ENCODE results near the gene GREM1.

GREM1 gene

DNA sequence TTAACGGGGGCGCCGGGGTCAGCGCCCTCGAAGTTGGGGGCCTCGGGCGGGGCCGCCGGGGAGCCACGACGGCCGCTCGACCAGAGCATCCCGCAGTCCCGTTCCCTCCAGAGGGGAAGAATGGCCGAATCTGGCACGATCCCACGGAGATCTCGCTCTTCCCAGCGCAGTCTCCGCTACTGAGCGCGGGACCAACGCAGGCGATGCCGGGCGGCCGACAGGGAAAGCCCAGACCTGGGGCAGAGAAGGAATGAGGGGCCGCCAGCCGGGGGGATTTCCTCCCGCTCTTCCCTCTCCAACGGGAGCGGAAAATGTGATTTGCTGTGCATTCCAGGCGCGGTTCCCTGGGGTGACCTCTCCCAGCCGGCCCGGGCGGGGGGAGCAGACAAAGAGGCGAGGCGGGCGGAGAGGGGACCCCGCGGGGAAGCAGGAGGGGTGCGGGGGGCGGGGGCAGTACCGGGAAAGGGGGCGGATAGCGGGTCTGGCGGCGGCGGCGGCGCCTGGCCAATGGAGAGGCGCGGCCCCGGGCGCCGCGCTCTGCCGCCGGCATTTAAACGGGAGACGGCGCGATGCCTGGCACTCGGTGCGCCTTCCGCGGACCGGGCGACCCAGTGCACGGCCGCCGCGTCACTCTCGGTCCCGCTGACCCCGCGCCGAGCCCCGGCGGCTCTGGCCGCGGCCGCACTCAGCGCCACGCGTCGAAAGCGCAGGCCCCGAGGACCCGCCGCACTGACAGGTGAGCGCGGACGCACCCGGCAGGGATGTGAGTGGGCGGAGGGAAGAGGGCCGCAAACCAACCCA lies at the start of gene GREM1:
TSS of gene GREM1 (plus strand) at position 579 of the 801 bp plus-strand sequence. CDS start 12,687 bp downstream, outside the sequence.
- no peaks in the 10 kb centered on the region for H4K20me1 ChIP-seq (ENCODE audit: insufficient read depth, low read length)
- H3K9me3 ChIP-seq (ENCODE audit: insufficient read depth, low read length, severe bottlenecking), result no peaks in the 10 kb centered on the region
- H3K4me1 ChIP-seq (ENCODE audit: insufficient read depth, low read length), result no peaks in the 10 kb centered on the region
- no peak within 1 kb of the TSS for H2AFZ ChIP-seq (ENCODE audit: low read depth, low read length)
- no peaks in the 10 kb centered on the region for H3K27me3 ChIP-seq (ENCODE audit: insufficient read depth, low read length, poor library complexity)
- H3K4me2 ChIP-seq (ENCODE audit: insufficient read depth, low read length), result no peak within 1 kb of the TSS
- no peak within 1 kb of the TSS for H3K9ac ChIP-seq (ENCODE audit: low read depth, low read length)
- TF ChIP-seq, protein P1, sequence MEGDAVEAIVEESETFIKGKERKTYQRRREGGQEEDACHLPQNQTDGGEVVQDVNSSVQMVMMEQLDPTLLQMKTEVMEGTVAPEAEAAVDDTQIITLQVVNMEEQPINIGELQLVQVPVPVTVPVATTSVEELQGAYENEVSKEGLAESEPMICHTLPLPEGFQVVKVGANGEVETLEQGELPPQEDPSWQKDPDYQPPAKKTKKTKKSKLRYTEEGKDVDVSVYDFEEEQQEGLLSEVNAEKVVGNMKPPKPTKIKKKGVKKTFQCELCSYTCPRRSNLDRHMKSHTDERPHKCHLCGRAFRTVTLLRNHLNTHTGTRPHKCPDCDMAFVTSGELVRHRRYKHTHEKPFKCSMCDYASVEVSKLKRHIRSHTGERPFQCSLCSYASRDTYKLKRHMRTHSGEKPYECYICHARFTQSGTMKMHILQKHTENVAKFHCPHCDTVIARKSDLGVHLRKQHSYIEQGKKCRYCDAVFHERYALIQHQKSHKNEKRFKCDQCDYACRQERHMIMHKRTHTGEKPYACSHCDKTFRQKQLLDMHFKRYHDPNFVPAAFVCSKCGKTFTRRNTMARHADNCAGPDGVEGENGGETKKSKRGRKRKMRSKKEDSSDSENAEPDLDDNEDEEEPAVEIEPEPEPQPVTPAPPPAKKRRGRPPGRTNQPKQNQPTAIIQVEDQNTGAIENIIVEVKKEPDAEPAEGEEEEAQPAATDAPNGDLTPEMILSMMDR (IDR thresholded peaks at IDR 0.05; ENCODE audit: borderline replicate concordance, extremely low read depth, low read length, poor library complexity, severe bottlenecking), result no peak
- TF ChIP-seq EZH2 (IDR thresholded peaks at IDR 0.05; ENCODE audit: borderline replicate concordance, low read depth, low read length, severe bottlenecking), result no peak
- H3K27ac ChIP-seq (ENCODE audit: low read length), result no peak within 1 kb of the TSS
- ATAC-seq (ENCODE audit: insufficient read depth, low read depth) (no peak), DNase-seq (no peak)
- H3K79me2 ChIP-seq (ENCODE audit: insufficient read depth, low read length), result no peaks in the 10 kb centered on the region
- H3K36me3 ChIP-seq (ENCODE audit: insufficient read depth, low read length), result no peaks in the 10 kb centered on the region
- H3K4me3 ChIP-seq (ENCODE audit: low read depth in 1 of 2, low read length in 2 of 2), result no peak within 1 kb of the TSS

DNA sequence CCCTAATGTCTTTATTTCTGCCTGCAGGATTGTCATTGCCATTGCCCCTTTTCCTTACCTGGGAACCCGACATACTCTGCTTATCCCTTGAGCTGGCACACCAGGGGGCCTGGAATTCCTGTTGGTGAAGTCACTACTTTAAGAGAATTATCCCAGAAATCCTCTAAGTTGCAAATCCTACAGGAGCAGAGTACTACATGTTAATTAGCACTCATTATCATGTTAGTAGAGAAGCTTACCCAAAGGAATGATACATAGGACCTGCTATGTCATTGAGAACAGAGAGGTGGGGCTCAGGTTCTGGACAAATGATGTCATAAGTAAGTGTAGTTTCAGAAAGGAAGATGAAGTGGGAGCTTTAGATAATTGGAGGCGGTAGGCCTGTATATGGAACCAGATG lies 48.9 kb upstream of the GREM1 start:
- no peak overlapping the region for H3K9ac ChIP-seq (ENCODE audit: low read depth, low read length)
- no peak overlapping the region for H3K4me3 ChIP-seq (ENCODE audit: low read depth in 1 of 2, low read length in 2 of 2)
- no peaks in the 10 kb centered on the region for H3K9me3 ChIP-seq (ENCODE audit: insufficient read depth, low read length, severe bottlenecking)
- no peak for ATAC-seq (ENCODE audit: insufficient read depth, low read depth)
- H3K27ac ChIP-seq (ENCODE audit: low read length), result no peak overlapping the region
- no peaks in the 10 kb centered on the region for H3K27me3 ChIP-seq (ENCODE audit: insufficient read depth, low read length, poor library complexity)
- H3K79me2 ChIP-seq (ENCODE audit: insufficient read depth, low read length), result no peaks in the 10 kb centered on the region
- H3K4me2 ChIP-seq (ENCODE audit: insufficient read depth, low read length), result no peak overlapping the region
- H3K4me1 ChIP-seq (ENCODE audit: insufficient read depth, low read length), result no peaks in the 10 kb centered on the region
- DNase-seq, result no peak
- H4K20me1 ChIP-seq (ENCODE audit: insufficient read depth, low read length), result no peaks in the 10 kb centered on the region
- no peaks in the 10 kb centered on the region for H3K36me3 ChIP-seq (ENCODE audit: insufficient read depth, low read length)
- no peak for TF ChIP-seq EZH2 (IDR thresholded peaks at IDR 0.05; ENCODE audit: borderline replicate concordance, low read depth, low read length, severe bottlenecking)
- TF ChIP-seq, protein P1 (IDR thresholded peaks at IDR 0.05; ENCODE audit: borderline replicate concordance, extremely low read depth, low read length, poor library complexity, severe bottlenecking), result no peak
- no peak overlapping the region for H2AFZ ChIP-seq (ENCODE audit: low read depth, low read length)

DNA sequence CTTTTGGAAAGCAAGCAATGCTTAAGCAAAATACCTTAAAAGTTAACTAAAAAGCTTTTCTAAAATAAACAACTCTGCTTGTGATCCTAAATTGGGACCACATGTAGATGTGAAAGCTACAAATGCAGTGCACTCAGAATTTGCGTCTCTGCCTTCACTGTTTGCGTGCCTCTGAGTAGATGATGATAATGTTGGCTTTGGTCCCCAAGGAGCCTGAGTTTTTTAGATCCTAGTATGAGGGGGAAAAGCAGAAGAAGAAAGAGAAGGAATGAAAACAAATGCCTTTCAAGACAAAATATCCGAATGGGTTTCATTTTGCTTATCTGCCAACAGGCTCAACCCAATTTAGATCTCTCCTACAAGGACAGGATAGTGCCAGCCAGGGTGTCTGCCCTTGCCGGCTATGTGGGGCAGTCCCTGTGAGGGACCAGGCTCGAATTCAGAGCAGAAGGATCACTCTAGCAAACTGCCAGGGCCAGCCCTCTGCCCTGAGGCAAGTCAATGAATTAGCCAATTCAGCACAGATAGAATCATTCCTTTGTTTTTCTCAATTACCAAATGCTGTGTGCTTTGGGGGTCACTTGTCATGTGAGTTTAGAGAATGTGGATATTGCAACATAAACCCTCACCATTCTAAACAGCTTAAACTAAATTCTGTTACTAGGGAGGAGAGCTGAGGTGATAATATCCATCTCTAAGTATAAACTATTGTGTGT lies 47.8 kb upstream of the GREM1 start:
- Histone ChIP-seq H3K27me3 (ENCODE audit: insufficient read depth, low read length, poor library complexity) (no peaks in the 10 kb centered on the region), H3K9me3 (ENCODE audit: insufficient read depth, low read length, severe bottlenecking) (no peaks in the 10 kb centered on the region), H3K79me2 (ENCODE audit: insufficient read depth, low read length) (no peaks in the 10 kb centered on the region), H3K36me3 (ENCODE audit: insufficient read depth, low read length) (no peaks in the 10 kb centered on the region), H2AFZ (ENCODE audit: low read depth, low read length) (no peak overlapping the region), H3K27ac (ENCODE audit: low read length) (no peak overlapping the region), H3K4me1 (ENCODE audit: insufficient read depth, low read length) (no peaks in the 10 kb centered on the region), H4K20me1 (ENCODE audit: insufficient read depth, low read length) (no peaks in the 10 kb centered on the region), H3K4me3 (ENCODE audit: low read depth in 1 of 2, low read length in 2 of 2) (no peak overlapping the region), H3K4me2 (ENCODE audit: insufficient read depth, low read length) (no peak overlapping the region), H3K9ac (ENCODE audit: low read depth, low read length) (no peak overlapping the region)
- DNase-seq, result no peak
- TF ChIP-seq, protein P1 (IDR thresholded peaks at IDR 0.05; ENCODE audit: borderline replicate concordance, extremely low read depth, low read length, poor library complexity, severe bottlenecking), result no peak
- TF ChIP-seq EZH2 (IDR thresholded peaks at IDR 0.05; ENCODE audit: borderline replicate concordance, low read depth, low read length, severe bottlenecking), result no peak
- ATAC-seq (ENCODE audit: insufficient read depth, low read depth), result no peak
